Measurements from ENCODE around the gene SHC1. TPM values are rescaled to one million over a fixed set of nuclear protein-coding genes. Genes with fewer than 3 reads are reported as not detected.

Gene SHC1
- total RNA-seq, 1 donor from 2014 or later: 69.0 TPM

- peak; percentile 94 for DNase-seq (ENCODE audit: low spot score)
- Histone ChIP-seq H3K9me3 (ENCODE audit: low read depth) (no peaks in the 10 kb centered on the region), H3K27ac (peak overlapping the region; percentile 88), H4K20me1 (ENCODE audit: low read depth) (peaks cover 33% of the 10 kb centered on the region), H3K27me3 (no peaks in the 10 kb centered on the region), H3K4me1 (peaks cover 46% of the 10 kb centered on the region), H3K9ac (no peak overlapping the region), H3K4me2 (peak overlapping the region; percentile 70), H3K4me3 (peak overlapping the region; percentile 64), H3K79me2 (ENCODE audit: low read depth) (peaks cover 67% of the 10 kb centered on the region), H3F3A (ENCODE audit: low read depth) (peaks cover 44% of the 10 kb centered on the region), H3K36me3 (peaks cover 2% of the 10 kb centered on the region), H2AFZ (replicated peaks) (no peak overlapping the region)
- H3K9me3 Mint-ChIP-seq: no peaks in the 10 kb centered on the region
- H3K4me1 Mint-ChIP-seq: peaks cover 44% of the 10 kb centered on the region
- H3K27me3 Mint-ChIP-seq (ENCODE audit: insufficient read depth, low read depth): peaks cover 3% of the 10 kb centered on the region
- TF ChIP-seq EZH2phosphoT487 (IDR thresholded peaks at IDR 0.05) (no peak), EZH2 (IDR thresholded peaks at IDR 0.05) (no peak)
- TF ChIP-seq, protein P1, sequence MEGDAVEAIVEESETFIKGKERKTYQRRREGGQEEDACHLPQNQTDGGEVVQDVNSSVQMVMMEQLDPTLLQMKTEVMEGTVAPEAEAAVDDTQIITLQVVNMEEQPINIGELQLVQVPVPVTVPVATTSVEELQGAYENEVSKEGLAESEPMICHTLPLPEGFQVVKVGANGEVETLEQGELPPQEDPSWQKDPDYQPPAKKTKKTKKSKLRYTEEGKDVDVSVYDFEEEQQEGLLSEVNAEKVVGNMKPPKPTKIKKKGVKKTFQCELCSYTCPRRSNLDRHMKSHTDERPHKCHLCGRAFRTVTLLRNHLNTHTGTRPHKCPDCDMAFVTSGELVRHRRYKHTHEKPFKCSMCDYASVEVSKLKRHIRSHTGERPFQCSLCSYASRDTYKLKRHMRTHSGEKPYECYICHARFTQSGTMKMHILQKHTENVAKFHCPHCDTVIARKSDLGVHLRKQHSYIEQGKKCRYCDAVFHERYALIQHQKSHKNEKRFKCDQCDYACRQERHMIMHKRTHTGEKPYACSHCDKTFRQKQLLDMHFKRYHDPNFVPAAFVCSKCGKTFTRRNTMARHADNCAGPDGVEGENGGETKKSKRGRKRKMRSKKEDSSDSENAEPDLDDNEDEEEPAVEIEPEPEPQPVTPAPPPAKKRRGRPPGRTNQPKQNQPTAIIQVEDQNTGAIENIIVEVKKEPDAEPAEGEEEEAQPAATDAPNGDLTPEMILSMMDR (IDR thresholded peaks at IDR 0.05): no peak
- H3K27ac Mint-ChIP-seq: peak overlapping the region; percentile 92
- peaks cover 6% of the 10 kb centered on the region for H3K36me3 Mint-ChIP-seq
- no peak overlapping the region for H3K4me3 Mint-ChIP-seq
These were observed 2.2 kb upstream of the SHC1 start for GRCh38 chr1:154972517-154973343.

DNA sequence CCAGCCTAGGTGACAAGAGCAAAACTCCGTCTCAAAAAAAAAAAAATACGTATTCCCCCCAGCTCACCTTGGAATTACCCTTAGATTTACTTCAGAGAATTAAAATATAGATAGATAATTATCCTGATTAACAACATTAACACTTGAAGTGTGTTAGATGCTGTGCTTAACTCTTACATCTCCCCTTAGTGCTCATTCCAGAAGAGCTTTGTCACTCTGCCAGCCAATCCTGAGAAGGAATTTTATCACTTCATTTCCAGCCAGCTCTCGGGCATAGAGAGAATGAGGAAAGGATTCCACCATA, 1.6 kb upstream of the SHC1 start:
- H3F3A ChIP-seq (ENCODE audit: low read depth): peaks cover 44% of the 10 kb centered on the region
- peaks cover 28% of the 10 kb centered on the region for H4K20me1 ChIP-seq (ENCODE audit: low read depth)
- no peak overlapping the region for H2AFZ ChIP-seq (replicated peaks)
- no peaks in the 10 kb centered on the region for H3K9me3 Mint-ChIP-seq
- peaks cover 3% of the 10 kb centered on the region for H3K27me3 Mint-ChIP-seq (ENCODE audit: insufficient read depth, low read depth)
- peaks cover 66% of the 10 kb centered on the region for H3K79me2 ChIP-seq (ENCODE audit: low read depth)
- DNase-seq (ENCODE audit: low spot score): no peak
- H3K4me3 ChIP-seq: peak overlapping the region; percentile 64
- H3K4me1 Mint-ChIP-seq: peaks cover 40% of the 10 kb centered on the region
- no peak overlapping the region for H3K9ac ChIP-seq
- H3K27ac ChIP-seq: peak overlapping the region; percentile 88
- H3K4me1 ChIP-seq: peaks cover 46% of the 10 kb centered on the region
- no peaks in the 10 kb centered on the region for H3K36me3 ChIP-seq
- no peaks in the 10 kb centered on the region for H3K9me3 ChIP-seq (ENCODE audit: low read depth)
- no peaks in the 10 kb centered on the region for H3K27me3 ChIP-seq
- H3K4me2 ChIP-seq: peak overlapping the region; percentile 70
- no peak overlapping the region for H3K4me3 Mint-ChIP-seq
- TF ChIP-seq EZH2phosphoT487 (IDR thresholded peaks at IDR 0.05) (no peak), EZH2 (IDR thresholded peaks at IDR 0.05) (no peak)
- TF ChIP-seq, protein P1 (IDR thresholded peaks at IDR 0.05): no peak
- H3K36me3 Mint-ChIP-seq: peaks cover 6% of the 10 kb centered on the region
- peak overlapping the region; percentile 92 for H3K27ac Mint-ChIP-seq

DNA sequence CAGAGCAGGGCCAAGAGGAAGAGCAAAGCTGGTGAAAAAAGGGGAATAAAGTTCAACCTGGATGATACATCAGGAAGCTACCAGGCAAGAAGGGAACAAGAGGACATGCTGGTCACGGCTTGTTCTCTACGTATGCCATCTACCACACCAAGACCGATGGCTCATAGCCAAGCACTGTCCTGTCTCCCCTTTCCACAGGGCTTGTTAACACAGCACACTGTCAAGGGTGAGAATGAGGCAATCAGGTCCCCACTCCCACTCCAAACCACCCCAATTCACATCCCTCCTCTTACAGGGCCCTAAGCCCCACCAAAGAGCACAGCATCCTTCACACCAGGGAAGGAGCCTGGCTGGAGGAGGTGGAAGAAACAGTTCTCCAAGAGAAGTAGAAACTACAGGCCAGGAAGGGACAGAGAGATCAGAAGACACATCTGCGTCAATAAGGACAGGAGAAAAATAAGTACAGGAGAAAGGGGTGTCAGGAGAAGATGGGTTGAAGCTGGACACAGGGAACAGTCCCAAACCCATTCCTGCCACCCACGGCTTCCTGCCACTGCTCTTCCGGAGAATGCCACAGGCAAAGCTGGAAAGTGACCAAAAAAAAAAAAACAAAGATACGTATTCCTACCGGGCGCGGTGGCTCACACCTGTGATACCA, 923 bp upstream of the SHC1 start:
- no peaks in the 10 kb centered on the region for H3K27me3 ChIP-seq
- peak overlapping the region; percentile 96 for H3K27ac Mint-ChIP-seq
- peak overlapping the region; percentile 43 for H3K27ac ChIP-seq
- H3F3A ChIP-seq (ENCODE audit: low read depth): peaks cover 44% of the 10 kb centered on the region
- peak overlapping the region; percentile 83 for H3K4me3 Mint-ChIP-seq
- H3K4me3 ChIP-seq: peak overlapping the region; percentile 51
- peaks cover 6% of the 10 kb centered on the region for H3K36me3 Mint-ChIP-seq
- peaks cover 40% of the 10 kb centered on the region for H3K4me1 Mint-ChIP-seq
- H3K4me2 ChIP-seq: peak overlapping the region; percentile 91
- TF ChIP-seq, protein P1 (IDR thresholded peaks at IDR 0.05): no peak
- no peak for TF ChIP-seq EZH2 (IDR thresholded peaks at IDR 0.05)
- TF ChIP-seq EZH2phosphoT487 (IDR thresholded peaks at IDR 0.05): no peak
- no peak for DNase-seq (ENCODE audit: low spot score)
- H3K9ac ChIP-seq: no peak overlapping the region
- H4K20me1 ChIP-seq (ENCODE audit: low read depth): peaks cover 21% of the 10 kb centered on the region
- peaks cover 3% of the 10 kb centered on the region for H3K27me3 Mint-ChIP-seq (ENCODE audit: insufficient read depth, low read depth)
- H2AFZ ChIP-seq (replicated peaks): no peak overlapping the region
- H3K36me3 ChIP-seq: no peaks in the 10 kb centered on the region
- peaks cover 61% of the 10 kb centered on the region for H3K79me2 ChIP-seq (ENCODE audit: low read depth)
- H3K9me3 ChIP-seq (ENCODE audit: low read depth): no peaks in the 10 kb centered on the region
- H3K4me1 ChIP-seq: peaks cover 42% of the 10 kb centered on the region
- H3K9me3 Mint-ChIP-seq: no peaks in the 10 kb centered on the region

All from neural progenitor cell (in vitro differentiated cells).